HG02840 (cell line): ENCODE results near the gene SCN10A.

Source experiments
- ATAC-seq: cut with Tn5 transposase; IDR thresholded peaks from one replicate; pipeline ENCODE4 v1.9.1; 2021; ENCODE audit warnings: mild to moderate bottlenecking, moderate library complexity, moderate number of reproducible peaks; ENCODE audit not compliant: unreplicated experiment, low FRiP score

SCN10A gene

GRCh38 chr3:38816026-38816425 lies at the start of gene SCN10A:
Gene SCN10A, minus strand, starts transcription at chr3:38816217. Its CDS starts 22,207 bp downstream, at chr3:38794010.
- ATAC-seq: no peak

GRCh38 chr3:38853011-38853410 lies 37.0 kb upstream of the SCN10A start:
- no peak for ATAC-seq

GRCh38 chr3:38843898-38844297 lies 27.9 kb upstream of the SCN10A start:
- no peak for ATAC-seq

GRCh38 chr3:38842266-38842965 lies 26.4 kb upstream of the SCN10A start:
- no peak for ATAC-seq

GRCh38 chr3:38840987-38841386 lies 25.0 kb upstream of the SCN10A start:
- ATAC-seq: no peak

- no peak for ATAC-seq
These were observed 21.3 kb upstream of the SCN10A start for GRCh38 chr3:38837358-38837757.

- no peak for ATAC-seq
These were observed 20.5 kb upstream of the SCN10A start for GRCh38 chr3:38836561-38836960.

GRCh38 chr3:38835939-38836338 lies 19.9 kb upstream of the SCN10A start:
- ATAC-seq: no peak

- ATAC-seq: no peak
These were observed 18.7 kb upstream of the SCN10A start for GRCh38 chr3:38834717-38835116.

GRCh38 chr3:38834110-38834509 lies 18.1 kb upstream of the SCN10A start:
- ATAC-seq: no peak

- ATAC-seq: no peak
These were observed 13.4 kb upstream of the SCN10A start for GRCh38 chr3:38829404-38829803.

GRCh38 chr3:38828681-38829080 lies 12.7 kb upstream of the SCN10A start:
- ATAC-seq: no peak

- ATAC-seq: no peak
These were observed 11.8 kb upstream of the SCN10A start for GRCh38 chr3:38827791-38828190.

- ATAC-seq: no peak
These were observed 10.0 kb upstream of the SCN10A start for GRCh38 chr3:38826001-38826400.

- ATAC-seq: no peak
These were observed 8.3 kb upstream of the SCN10A start for GRCh38 chr3:38824349-38824748.

GRCh38 chr3:38823722-38824121 lies 7.7 kb upstream of the SCN10A start:
- ATAC-seq: no peak

- ATAC-seq: no peak
These were observed 7.2 kb upstream of the SCN10A start for GRCh38 chr3:38823186-38823585.

GRCh38 chr3:38811822-38812221 lies 4.2 kb downstream of the SCN10A start:
- ATAC-seq: no peak

GRCh38 chr3:38805765-38806386 lies 10.1 kb downstream of the SCN10A start:
- no peak for ATAC-seq

- ATAC-seq: no peak
These were observed 11.0 kb downstream of the SCN10A start for GRCh38 chr3:38805004-38805403.

GRCh38 chr3:38800511-38800910 lies 15.5 kb downstream of the SCN10A start:
- ATAC-seq: no peak

- ATAC-seq: no peak
These were observed 22.3 kb downstream of the SCN10A start for GRCh38 chr3:38793721-38794120.
